NCI-H1930 (cell line): Measurements from ENCODE around the gene MS4A5.

ENCODE experiments used
- DNase-seq, 2 experiments: peaks; one replicate each; lab custom pipeline; 2025; lab: John Stamatoyannopoulos, UW

MS4A5 gene

DNA sequence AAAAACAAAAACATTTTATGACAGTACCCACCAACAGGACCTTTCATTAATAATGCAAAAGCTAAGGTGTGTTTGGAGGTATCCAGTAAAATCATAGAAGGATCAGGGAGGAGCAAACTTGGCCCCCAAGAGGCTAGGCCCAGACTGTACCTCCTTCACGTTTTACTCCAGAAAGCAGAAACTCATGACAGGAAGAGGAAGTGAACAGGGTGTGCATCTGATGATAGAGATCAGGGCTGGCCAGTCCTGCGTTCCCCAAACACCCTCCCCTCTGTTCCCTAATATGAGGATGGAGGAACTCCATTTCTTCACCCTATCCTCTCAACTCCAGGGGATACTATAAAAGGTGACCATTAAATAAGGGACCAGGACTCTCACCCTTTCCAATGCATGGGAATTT is 53.0 kb downstream of the MS4A5 start:
- DNase-seq: no peak

DNA sequence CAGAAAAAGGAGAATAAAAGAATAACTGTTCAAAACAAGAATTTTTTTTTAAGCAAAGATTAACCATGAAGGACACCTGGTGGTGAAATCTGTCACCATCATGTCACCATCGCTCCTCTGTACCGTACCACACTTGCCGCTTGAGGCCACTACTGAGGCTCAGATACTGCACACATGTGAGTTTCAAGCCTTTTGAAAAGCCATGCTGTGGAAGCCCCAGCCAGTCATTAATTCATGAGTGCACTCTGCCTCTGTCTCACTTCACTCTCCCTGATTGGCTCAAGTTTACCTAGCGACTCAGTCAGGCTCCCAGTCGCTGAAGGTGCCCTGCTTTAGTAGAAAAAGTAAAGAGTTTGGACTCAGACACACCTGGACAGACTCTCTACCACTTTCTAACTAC is 56.6 kb downstream of the MS4A5 start:
- DNase-seq: no peak

DNA sequence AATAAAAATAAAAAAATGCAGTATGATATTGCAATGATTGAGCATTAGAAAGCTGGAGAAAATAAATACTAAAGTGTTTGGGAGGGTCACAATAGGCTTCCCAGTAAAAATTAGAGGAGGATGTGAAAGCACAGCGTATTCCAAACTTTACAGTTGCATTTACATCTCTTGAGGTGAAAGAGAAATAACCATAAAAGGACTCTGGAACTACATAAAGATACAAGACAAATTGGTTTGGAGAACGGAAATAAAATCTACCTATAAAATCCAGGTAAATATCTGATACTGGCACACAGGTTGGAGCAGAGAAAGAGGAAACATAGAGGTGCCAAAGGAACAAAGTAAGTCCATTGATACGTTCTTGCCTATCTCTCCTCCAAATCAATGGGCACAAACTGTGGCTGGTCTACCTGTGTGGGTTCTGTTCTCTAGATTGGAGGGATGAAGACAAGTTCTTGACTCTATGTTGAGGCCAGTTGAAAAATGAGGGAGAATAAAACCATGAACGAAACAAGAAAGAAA is 63.2 kb downstream of the MS4A5 start, which contains the start of gene MS4A12:
MS4A12 (plus strand) TSS at position 291 of the 522 bp plus-strand sequence. CDS start 4,541 bp downstream, outside the sequence.
- no peak for DNase-seq

DNA sequence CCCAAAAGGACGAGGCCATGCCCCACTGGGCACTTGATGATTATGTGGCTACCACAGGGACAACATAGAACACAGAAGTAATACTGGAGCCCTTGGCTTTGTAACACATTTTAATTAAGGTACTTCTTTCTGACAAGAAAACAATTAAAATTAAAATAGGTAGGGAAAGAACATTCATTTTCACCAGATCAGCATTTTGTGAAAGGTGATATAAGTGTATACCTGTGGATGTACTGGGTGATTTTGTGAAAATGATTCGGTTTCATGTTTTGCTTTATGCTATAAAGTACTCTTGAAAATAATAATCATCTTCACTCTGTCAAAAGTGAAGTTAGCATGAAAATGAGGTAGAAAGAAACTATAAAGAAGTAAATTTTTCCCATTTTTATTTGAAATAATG is 64.1 kb downstream of the MS4A5 start:
- no peak for DNase-seq
